ENCODE data around the gene CATSPERB. TPM values are rescaled to one million over a fixed set of nuclear protein-coding genes. Genes with fewer than 3 reads are reported as not detected.

The CATSPERB gene
- total and polyA plus RNA-seq, 2 experiments from 2014 or later = not detected

- no peak overlapping the region for H3K27ac ChIP-seq
- H3K4me1 ChIP-seq (ENCODE audit: low read depth) = no peaks in the 10 kb centered on the region
- no peaks in the 10 kb centered on the region for H3K27me3 ChIP-seq
- no peak for TF ChIP-seq CTCF (IDR thresholded peaks at IDR 0.05; ENCODE audit: low read depth, low read length)
- no peak for DNase-seq (ENCODE audit: low read depth in 1 of 2, low spot score in 1 of 2)
- H3K9me3 ChIP-seq (ENCODE audit: low read depth) = no peaks in the 10 kb centered on the region
- H3K4me3 ChIP-seq = no peak overlapping the region
- no peaks in the 10 kb centered on the region for H3K36me3 ChIP-seq
Measured at GRCh38 chr14:91722386-91722785, 9.5 kb downstream of the CATSPERB start.

- Histone ChIP-seq H3K9me3 (ENCODE audit: low read depth) (no peaks in the 10 kb centered on the region), H3K27ac (no peak overlapping the region), H3K4me1 (ENCODE audit: low read depth) (no peaks in the 10 kb centered on the region), H3K36me3 (no peaks in the 10 kb centered on the region), H3K4me3 (no peak overlapping the region), H3K27me3 (no peaks in the 10 kb centered on the region)
- no peak for TF ChIP-seq CTCF (IDR thresholded peaks at IDR 0.05; ENCODE audit: low read depth, low read length)
- no peak for DNase-seq (ENCODE audit: low read depth in 1 of 2, low spot score in 1 of 2)
Measured at GRCh38 chr14:91719839-91720238, 12.0 kb downstream of the CATSPERB start.

- no peak for DNase-seq (ENCODE audit: low read depth in 1 of 2, low spot score in 1 of 2)
- H3K4me1 ChIP-seq (ENCODE audit: low read depth) = no peaks in the 10 kb centered on the region
- H3K27me3 ChIP-seq = no peaks in the 10 kb centered on the region
- no peaks in the 10 kb centered on the region for H3K9me3 ChIP-seq (ENCODE audit: low read depth)
- H3K36me3 ChIP-seq = no peaks in the 10 kb centered on the region
- no peak overlapping the region for H3K27ac ChIP-seq
- no peak for TF ChIP-seq CTCF (IDR thresholded peaks at IDR 0.05; ENCODE audit: low read depth, low read length)
- H3K4me3 ChIP-seq = no peak overlapping the region
Measured at GRCh38 chr14:91716999-91717398, 14.9 kb downstream of the CATSPERB start.

- H3K27me3 ChIP-seq = no peaks in the 10 kb centered on the region
- no peaks in the 10 kb centered on the region for H3K36me3 ChIP-seq
- no peak overlapping the region for H3K4me3 ChIP-seq
- H3K4me1 ChIP-seq (ENCODE audit: low read depth) = no peaks in the 10 kb centered on the region
- DNase-seq (ENCODE audit: low read depth in 1 of 2, low spot score in 1 of 2) = no peak
- H3K27ac ChIP-seq = no peak overlapping the region
- H3K9me3 ChIP-seq (ENCODE audit: low read depth) = no peaks in the 10 kb centered on the region
- no peak for TF ChIP-seq CTCF (IDR thresholded peaks at IDR 0.05; ENCODE audit: low read depth, low read length)
Measured at GRCh38 chr14:91714805-91715204, 17.1 kb downstream of the CATSPERB start.

GRCh38 chr14:91708795-91709194 lies 23.1 kb downstream of the CATSPERB start:
- no peak for DNase-seq (ENCODE audit: low read depth in 1 of 2, low spot score in 1 of 2)
- no peak for TF ChIP-seq CTCF (IDR thresholded peaks at IDR 0.05; ENCODE audit: low read depth, low read length)
- Histone ChIP-seq H3K27ac (no peak overlapping the region), H3K27me3 (no peaks in the 10 kb centered on the region), H3K9me3 (ENCODE audit: low read depth) (no peaks in the 10 kb centered on the region), H3K36me3 (no peaks in the 10 kb centered on the region), H3K4me1 (ENCODE audit: low read depth) (no peaks in the 10 kb centered on the region), H3K4me3 (no peak overlapping the region)

- TF ChIP-seq CTCF (IDR thresholded peaks at IDR 0.05; ENCODE audit: low read depth, low read length) = no peak
- DNase-seq (ENCODE audit: low read depth in 1 of 2, low spot score in 1 of 2) = no peak
- Histone ChIP-seq H3K4me3 (no peak overlapping the region), H3K4me1 (ENCODE audit: low read depth) (no peaks in the 10 kb centered on the region), H3K9me3 (ENCODE audit: low read depth) (no peaks in the 10 kb centered on the region), H3K27ac (no peak overlapping the region), H3K27me3 (no peaks in the 10 kb centered on the region), H3K36me3 (no peaks in the 10 kb centered on the region)
Measured at GRCh38 chr14:91706996-91707395, 24.9 kb downstream of the CATSPERB start.

Data from cardiac muscle cell (in vitro differentiated cells and primary cell).